HUES64 (cell line): Measurements from ENCODE around the gene COL7A1.

Source experiments
- H3K27ac ChIP-seq: 2 replicates; pipeline ENCODE4 v1.7.0; 2013; ENCODE audit warnings: low read depth, low read length, inconsistent platforms
- H3K27me3 ChIP-seq: 2 replicates; pipeline ENCODE4 v1.6.1; 2013; ENCODE audit warnings: mild to moderate bottlenecking, low read length; ENCODE audit not compliant: insufficient read depth
- H3K36me3 ChIP-seq: 2 replicates; pipeline ENCODE4 v1.6.1; 2013; ENCODE audit warnings: mild to moderate bottlenecking, low read length; ENCODE audit not compliant: insufficient read depth
- H3K4me1 ChIP-seq: 2 replicates; pipeline ENCODE4 v1.6.1; 2013; ENCODE audit warnings: mild to moderate bottlenecking, low read length, moderate library complexity; ENCODE audit not compliant: insufficient read depth
- H3K4me3 ChIP-seq: 2 replicates; pipeline ENCODE4 v1.5.1; 2013; ENCODE audit warnings: mild to moderate bottlenecking, low read length, moderate library complexity
- H3K9ac ChIP-seq: 2 replicates; pipeline ENCODE4 v1.6.1; 2013; ENCODE audit warnings: mild to moderate bottlenecking, low read depth, low read length
- H3K9me3 ChIP-seq: 2 replicates; pipeline ENCODE4 v1.6.1; 2013; ENCODE audit warnings: low read depth, low read length; ENCODE audit not compliant: insufficient read depth
- WGBS: fragments of 150-250, 120-280 bp; methylation state at CpG from one replicate; pipeline ENCODE4 v1.1.7; 2013; ENCODE audit warnings: missing lambda C conversion rate; 5-methylcytosine and 5-hydroxymethylcytosine counted together

COL7A1 gene

DNA sequence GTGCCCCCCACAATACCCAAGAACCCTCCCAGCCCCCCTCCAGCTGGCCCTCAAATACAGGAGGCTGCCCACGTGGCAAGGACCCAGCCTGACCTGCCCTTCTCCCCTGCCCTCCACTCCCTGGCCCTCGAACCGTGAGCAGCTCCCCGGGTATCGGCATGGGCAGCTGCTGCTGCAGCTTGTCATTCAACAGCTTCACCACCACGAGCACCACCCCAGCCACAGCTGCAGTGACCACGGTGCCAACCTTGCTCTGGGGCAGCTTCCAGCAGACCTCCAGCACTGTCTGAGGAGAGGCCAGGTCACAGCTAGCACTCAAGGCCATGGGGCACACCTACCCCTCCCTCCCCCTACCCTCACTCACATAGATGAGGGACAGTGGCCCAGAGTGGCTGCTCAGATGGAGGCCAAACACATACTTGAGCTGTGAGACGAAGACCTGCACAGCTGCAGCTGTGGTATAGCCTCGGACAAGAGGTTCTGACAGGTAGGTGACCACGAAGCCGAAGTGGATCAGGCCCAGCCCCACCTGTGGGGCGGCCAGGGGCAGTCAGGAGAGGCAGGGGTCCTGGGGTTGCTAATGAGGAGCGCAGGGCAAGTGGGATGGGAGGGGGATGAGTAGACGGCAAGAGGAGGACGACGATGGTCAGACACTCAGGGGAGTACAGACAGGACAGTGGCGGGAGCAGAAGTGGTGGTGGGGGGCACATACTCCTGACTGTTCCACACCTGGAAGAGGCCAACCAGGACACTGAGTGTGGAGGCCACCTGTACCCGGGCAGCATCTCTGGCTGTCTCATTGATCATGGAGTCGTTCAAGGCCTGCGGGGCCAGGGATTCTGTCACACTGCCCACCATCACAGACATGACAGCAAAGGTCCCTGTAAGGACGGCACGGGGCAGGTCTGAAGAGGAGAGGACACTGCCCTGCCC lies 36.7 kb upstream of the COL7A1 start:
- Histone ChIP-seq H3K27me3 (no peaks in the 10 kb centered on the region), H3K27ac (no peak overlapping the region), H3K9ac (no peak overlapping the region), H3K9me3 (no peaks in the 10 kb centered on the region), H3K4me1 (peaks cover 15% of the 10 kb centered on the region), H3K4me3 (no peak overlapping the region), H3K36me3 (peaks cover 68% of the 10 kb centered on the region)
- 95% methylated on average over 22 of the region's 22 CpGs for WGBS

DNA sequence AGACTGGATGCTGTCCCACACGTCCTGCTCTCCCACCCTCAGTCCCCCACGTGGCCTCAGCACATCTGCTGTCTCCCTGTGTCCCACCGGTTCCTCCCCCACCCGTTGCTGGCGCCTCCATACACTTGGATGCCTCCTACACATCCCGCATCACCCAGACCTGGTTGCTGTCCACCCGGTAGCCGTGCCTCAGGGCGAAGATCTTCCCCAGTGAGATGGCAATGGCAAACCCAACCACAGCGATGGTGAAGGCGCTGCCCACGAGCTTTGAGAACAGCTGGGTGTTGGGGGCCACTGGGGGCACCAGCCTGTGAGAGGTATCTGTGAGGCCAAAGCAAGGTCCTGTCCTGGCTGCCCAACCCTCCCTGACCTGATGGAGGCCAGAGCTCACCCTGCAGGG lies 35.7 kb upstream of the COL7A1 start:
- Histone ChIP-seq H3K9me3 (no peaks in the 10 kb centered on the region), H3K9ac (no peak overlapping the region), H3K27ac (no peak overlapping the region), H3K27me3 (no peaks in the 10 kb centered on the region), H3K36me3 (peaks cover 78% of the 10 kb centered on the region), H3K4me3 (no peak overlapping the region), H3K4me1 (peaks cover 7% of the 10 kb centered on the region; the same call in 1 of the 2 replicates)
- WGBS = 93% methylated on average over 12 of the region's 12 CpGs

GRCh38 chr3:48630407-48630806 lies 35.3 kb upstream of the COL7A1 start:
- no peaks in the 10 kb centered on the region for H3K27me3 ChIP-seq
- no peaks in the 10 kb centered on the region for H3K9me3 ChIP-seq
- H3K9ac ChIP-seq = no peak overlapping the region
- 97% methylated on average over 8 of the region's 8 CpGs for WGBS
- no peak overlapping the region for H3K27ac ChIP-seq
- H3K36me3 ChIP-seq = peaks cover 82% of the 10 kb centered on the region
- no peak overlapping the region for H3K4me3 ChIP-seq
- H3K4me1 ChIP-seq = peaks cover 7% of the 10 kb centered on the region; the same call in 1 of the 2 replicates

GRCh38 chr3:48629894-48630293 lies 34.8 kb upstream of the COL7A1 start:
- Histone ChIP-seq H3K27ac (no peak overlapping the region), H3K4me1 (peaks cover 7% of the 10 kb centered on the region; the same call in 1 of the 2 replicates), H3K9me3 (no peaks in the 10 kb centered on the region), H3K4me3 (no peak overlapping the region), H3K36me3 (peaks cover 86% of the 10 kb centered on the region), H3K9ac (no peak overlapping the region), H3K27me3 (no peaks in the 10 kb centered on the region)
- 96% methylated on average over 12 of the region's 12 CpGs for WGBS

GRCh38 chr3:48628277-48629017 lies 33.3 kb upstream of the COL7A1 start:
- no peaks in the 10 kb centered on the region for H3K27me3 ChIP-seq
- 0 out of 2 replicates have a peak, but pooled peaks cover 5% of the 10 kb centered on the region for H3K4me1 ChIP-seq
- 93% methylated on average over 13 of the region's 13 CpGs for WGBS
- H3K9ac ChIP-seq = no peak overlapping the region
- H3K36me3 ChIP-seq = peaks cover 84% of the 10 kb centered on the region
- no peak overlapping the region for H3K4me3 ChIP-seq
- H3K27ac ChIP-seq = no peak overlapping the region
- no peaks in the 10 kb centered on the region for H3K9me3 ChIP-seq

DNA sequence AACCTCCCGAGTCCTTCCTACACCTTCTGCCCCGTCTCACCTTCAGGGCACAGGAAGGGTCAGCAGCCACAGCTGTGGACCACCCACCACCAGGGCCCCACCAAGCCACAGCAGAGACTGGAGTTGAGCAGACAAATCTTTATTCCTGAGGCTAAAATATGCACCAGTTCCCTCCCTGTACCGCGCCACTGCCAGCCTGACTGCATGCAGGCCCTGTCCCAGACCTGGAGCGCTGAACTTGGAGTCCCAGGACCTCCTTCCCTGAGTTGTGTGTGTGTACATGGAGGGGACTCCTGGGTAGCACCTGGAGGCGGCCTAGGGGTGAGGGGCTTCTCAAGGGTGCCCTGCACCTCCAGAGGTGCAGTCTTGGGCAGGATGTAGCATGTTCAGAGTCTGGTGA lies 30.5 kb upstream of the COL7A1 start:
- no peaks in the 10 kb centered on the region for H3K9me3 ChIP-seq
- 0 out of 2 replicates have a peak, but pooled peaks cover 5% of the 10 kb centered on the region for H3K4me1 ChIP-seq
- H3K9ac ChIP-seq = no peak overlapping the region
- peaks cover 57% of the 10 kb centered on the region for H3K36me3 ChIP-seq
- no peak overlapping the region for H3K4me3 ChIP-seq
- 96% methylated on average over 6 of the region's 6 CpGs for WGBS
- no peaks in the 10 kb centered on the region for H3K27me3 ChIP-seq
- H3K27ac ChIP-seq = no peak overlapping the region

DNA sequence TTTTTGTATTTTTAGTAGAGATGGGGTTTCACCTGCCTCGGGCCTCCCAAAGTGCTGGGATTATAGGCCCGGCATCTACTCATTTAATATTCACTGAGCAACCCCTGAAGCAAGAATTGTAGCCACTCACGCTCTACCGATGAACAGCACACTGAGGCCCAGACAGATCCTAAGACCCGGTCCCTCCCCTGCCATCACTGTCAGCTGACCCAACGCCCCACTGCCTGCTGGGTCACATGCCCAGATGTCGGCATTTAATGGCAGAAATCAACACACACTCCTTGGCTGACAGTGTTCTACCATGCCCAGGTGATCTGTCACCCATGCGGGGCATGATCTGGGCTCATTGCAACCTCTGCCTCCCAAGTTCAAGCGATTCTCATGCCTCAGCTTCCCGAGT lies 29.6 kb upstream of the COL7A1 start:
- Histone ChIP-seq H3K27ac (no peak overlapping the region), H3K36me3 (peaks cover 52% of the 10 kb centered on the region), H3K27me3 (no peaks in the 10 kb centered on the region), H3K9me3 (no peaks in the 10 kb centered on the region), H3K4me1 (0 out of 2 replicates have a peak, but pooled peaks cover 5% of the 10 kb centered on the region), H3K4me3 (no peak overlapping the region), H3K9ac (no peak overlapping the region)
- WGBS = 91% methylated on average over 10 of the region's 10 CpGs

DNA sequence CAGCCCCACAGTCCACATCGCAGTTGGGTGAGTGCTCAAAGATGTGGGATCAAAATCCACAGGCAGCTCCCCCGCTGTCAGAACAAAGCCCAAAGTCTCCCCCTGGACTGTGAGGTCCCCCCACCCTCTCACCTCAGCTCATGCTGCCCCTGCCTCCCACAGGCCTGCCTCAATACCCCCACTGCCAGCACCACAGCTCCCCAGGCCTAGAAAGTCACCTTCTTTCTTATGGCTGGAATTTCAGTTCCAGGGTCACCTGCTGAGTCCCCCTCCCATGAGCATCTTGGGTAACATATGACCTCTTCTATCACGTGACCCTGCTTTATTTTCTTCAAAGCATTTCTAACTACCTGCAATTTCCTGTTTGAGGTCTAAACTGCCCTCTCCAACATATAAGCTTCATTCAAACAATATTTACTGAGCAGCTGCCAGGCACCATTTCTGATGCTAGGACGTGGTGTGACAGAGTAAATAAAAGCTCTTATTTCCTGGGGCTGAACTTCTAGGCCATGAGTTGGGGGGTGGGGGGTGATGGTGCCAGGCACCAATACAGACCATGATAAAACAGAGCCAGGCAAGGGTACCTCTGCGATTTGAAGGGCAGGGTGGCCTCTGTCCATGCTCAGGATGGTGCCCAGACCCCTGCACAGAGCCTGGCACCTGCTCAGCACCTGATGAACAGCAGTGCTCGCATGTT lies 28.9 kb upstream of the COL7A1 start:
- WGBS = 88% methylated on average over 6 of the region's 6 CpGs
- Histone ChIP-seq H3K27ac (no peak overlapping the region), H3K9me3 (no peaks in the 10 kb centered on the region), H3K36me3 (peaks cover 48% of the 10 kb centered on the region), H3K9ac (no peak overlapping the region), H3K4me1 (0 out of 2 replicates have a peak, but pooled peaks cover 5% of the 10 kb centered on the region), H3K27me3 (no peaks in the 10 kb centered on the region), H3K4me3 (no peak overlapping the region)

GRCh38 chr3:48621461-48621869 lies 26.3 kb upstream of the COL7A1 start, which contains the start of gene TMEM89:
Gene TMEM89 (minus strand): TSS chr3:48621769. CDS start chr3:48621756, 13 bp downstream.
- Histone ChIP-seq H3K4me3 (no peak within 1 kb of the TSS), H3K27me3 (no peaks in the 10 kb centered on the region), H3K9me3 (peaks cover 13% of the 10 kb centered on the region), H3K27ac (no peak within 1 kb of the TSS), H3K9ac (no peak within 1 kb of the TSS), H3K4me1 (0 out of 2 replicates have a peak, but pooled peaks cover 5% of the 10 kb centered on the region), H3K36me3 (peaks cover 43% of the 10 kb centered on the region)
- 96% methylated on average over 19 of the region's 19 CpGs for WGBS

DNA sequence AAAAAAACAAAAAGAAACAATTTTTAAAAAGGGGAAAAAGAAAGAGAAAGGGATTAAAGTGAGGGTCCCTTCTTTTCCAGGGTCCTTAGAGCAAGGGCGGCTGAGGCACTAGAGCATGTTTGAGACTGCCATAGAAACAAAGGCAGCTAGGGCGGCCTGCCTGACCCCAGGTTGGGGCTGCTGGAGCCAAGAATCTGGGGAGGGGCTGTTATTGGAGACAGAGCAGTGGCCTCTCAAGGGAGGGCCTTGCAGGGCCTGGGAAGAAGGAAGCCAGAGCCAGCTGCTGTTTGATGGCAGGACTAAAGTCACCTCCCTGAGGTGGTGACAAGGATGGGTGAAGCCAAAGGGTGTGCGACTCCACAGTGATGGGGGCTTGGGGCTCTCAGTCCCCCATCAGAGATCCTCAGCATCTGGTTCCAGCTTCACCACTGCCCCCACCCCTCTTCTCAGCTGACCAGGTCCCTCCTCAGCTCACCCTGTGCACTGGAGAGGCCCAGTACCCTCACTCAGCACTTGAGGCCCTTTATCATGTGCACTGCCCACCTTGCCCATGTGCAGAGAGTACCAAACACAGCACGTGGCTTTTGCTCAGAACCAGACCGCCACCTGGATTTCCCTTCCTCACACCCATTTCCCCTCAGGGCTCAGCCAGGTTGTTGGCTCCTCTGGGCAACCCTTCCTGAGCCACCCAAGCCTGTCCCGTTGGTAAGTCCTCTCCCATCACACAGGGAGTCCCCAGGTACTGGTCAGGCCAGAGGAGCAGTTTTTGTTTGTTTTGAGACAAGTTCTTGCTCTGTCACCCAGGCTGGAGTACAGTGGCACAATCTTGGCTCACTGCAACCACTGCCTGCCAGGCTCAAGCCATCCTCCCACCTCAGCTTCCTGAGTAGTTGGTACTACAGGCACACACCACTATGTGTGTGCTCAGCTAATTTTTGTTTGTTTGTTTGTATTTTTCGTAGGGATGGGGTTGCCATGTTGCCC lies 24.7 kb upstream of the COL7A1 start:
- Histone ChIP-seq H3K4me1 (0 out of 2 replicates have a peak, but pooled peaks cover 5% of the 10 kb centered on the region), H3K27ac (no peak overlapping the region), H3K4me3 (no peak overlapping the region), H3K27me3 (no peaks in the 10 kb centered on the region), H3K9ac (no peak overlapping the region), H3K9me3 (peaks cover 18% of the 10 kb centered on the region), H3K36me3 (peaks cover 31% of the 10 kb centered on the region)
- WGBS = 95% methylated on average over 7 of the region's 7 CpGs
